GM12878 (cell line): ENCODE measurements around the gene UBXN11.

ENCODE experiments used
- ATF3 ChIP-seq: IDR thresholded peaks from 2 replicates; pipeline ENCODE4 v1.6.1; 2011; ENCODE audit warnings: low read depth, mild to moderate bottlenecking, low read length, moderate library complexity, borderline replicate concordance; ENCODE audit errors: extremely low read depth
- CBX5 ChIP-seq: sonication (generic); IDR thresholded peaks from 2 replicates; pipeline ENCODE4 v1.6.1; 2016; ENCODE audit warnings: low read depth, moderate library complexity, mild to moderate bottlenecking, inconsistent platforms
- CHD1 ChIP-seq: IDR thresholded peaks from 2 replicates; pipeline ENCODE4 v1.6.1; 2012; ENCODE audit warnings: low read depth, low read length, improper control_type of control experiment
- CHD4 ChIP-seq: fragments of 200-600 bp; sonication (generic); IDR thresholded peaks from 2 replicates; pipeline ENCODE4 v1.6.1; 2016; ENCODE audit warnings: mild to moderate bottlenecking
- CTCF ChIP-seq, 3 experiments: IDR thresholded peaks in 2 of 3; conservative IDR thresholded peaks in 1 of 3; 2 replicates each; pipeline ENCODE4 v1.5.1; 2011; ENCODE audit warnings: low read depth in 3 of 3, low read length in 3 of 3, mild to moderate bottlenecking in 3 of 3, control low read depth in 2 of 3, moderate library complexity in 2 of 3, inconsistent platforms in 1 of 3, mixed read lengths in 1 of 3; ENCODE audit not compliant: control insufficient read depth in 2 of 3, insufficient read depth in 1 of 3; ENCODE audit errors: extremely low read depth in 1 of 3
- EP300 ChIP-seq, 2 experiments: fragments of 150-350 bp in 1 of 2; IDR thresholded peaks; 2 replicates each; pipeline ENCODE4 v1.6.1; 2011 to 2012; ENCODE audit warnings: low read depth in 2 of 2, low read length in 2 of 2, borderline replicate concordance in 1 of 2, improper control_type of control experiment in 1 of 2, inconsistent platforms in 1 of 2; ENCODE audit not compliant: control insufficient read depth in 1 of 2
- IKZF1 ChIP-seq: fragments of 450-650 bp; conservative IDR thresholded peaks from 2 replicates; pipeline ENCODE4 v1.6.1; 2017; ENCODE audit warnings: antibody characterized with exemption, mild to moderate bottlenecking
- PAX5 ChIP-seq: IDR thresholded peaks from 2 replicates; pipeline ENCODE4 v1.6.1; 2011; ENCODE audit warnings: low read depth, low read length, borderline replicate concordance
- POLR2A ChIP-seq: IDR thresholded peaks from 2 replicates; pipeline ENCODE4 v1.6.1; 2011; ENCODE audit warnings: low read depth, mild to moderate bottlenecking, low read length
- TARDBP ChIP-seq: IDR thresholded peaks from 2 replicates; pipeline ENCODE4 v1.6.1; 2016; ENCODE audit warnings: borderline replicate concordance
- ZBTB11 ChIP-seq: fragments of 450-650 bp; formaldehyde crosslinking; IDR thresholded peaks from 2 replicates; pipeline ENCODE4 v1.5.0; 2022; ENCODE audit warnings: mild to moderate bottlenecking, missing genetic modification characterization
- ZNF217 ChIP-seq: fragments of 450-650 bp; IDR thresholded peaks from 2 replicates; pipeline ENCODE4 v1.6.1; 2017; ENCODE audit warnings: antibody characterized with exemption, mild to moderate bottlenecking
- ZNF24 ChIP-seq: fragments of 450-650 bp; IDR thresholded peaks from 2 replicates; pipeline ENCODE4 v1.6.1; 2017; ENCODE audit warnings: antibody characterized with exemption, mild to moderate bottlenecking

- TF ChIP-seq ATF3 (no peak), POLR2A (peak; percentile 95), ZBTB11 (CRISPR knock-in tag) (no peak), CHD1 (no peak), ZNF24 (no peak), TARDBP (no peak), CTCF (IDR thresholded peaks at IDR 0.05 in 2 of 3, conservative IDR thresholded peaks at IDR 0.05 in 1 of 3; ENCODE audit: control insufficient read depth in 2 of 3, extremely low read depth in 1 of 3, insufficient read depth in 1 of 3, low read depth in 3 of 3, low read length in 3 of 3) (peak; percentile 88 to 98 (median 91)), PAX5 (no peak), CBX5 (no peak), CHD4 (no peak), ZNF217 (no peak), IKZF1 (peak; percentile 66), EP300 (IDR thresholded peaks at IDR 0.05; ENCODE audit: borderline replicate concordance in 1 of 2, control insufficient read depth in 1 of 2, low read depth in 2 of 2, low read length in 2 of 2) (no peak)
Measured at GRCh38 chr1:26233903-26234643, 72.4 kb downstream of the UBXN11 start, which contains the start of gene CEP85.
